ENCODE data around the gene ANAPC4.

ANAPC4 gene

GRCh38 chr4:25433966-25434827 lies 57.1 kb downstream of the ANAPC4 start:
- DNase-seq = no peak

- DNase-seq = no peak
Measured at GRCh38 chr4:25437926-25438325, 60.9 kb downstream of the ANAPC4 start.

GRCh38 chr4:25439918-25440477 lies 62.9 kb downstream of the ANAPC4 start:
- peak; percentile 61 for DNase-seq

- DNase-seq = no peak
Measured at GRCh38 chr4:25440478-25441030, 63.5 kb downstream of the ANAPC4 start.

- peak; percentile 41 for DNase-seq
Measured at GRCh38 chr4:25441519-25442117, 64.6 kb downstream of the ANAPC4 start.

- DNase-seq = no peak
Measured at GRCh38 chr4:25442863-25443307, 65.8 kb downstream of the ANAPC4 start.

DNA sequence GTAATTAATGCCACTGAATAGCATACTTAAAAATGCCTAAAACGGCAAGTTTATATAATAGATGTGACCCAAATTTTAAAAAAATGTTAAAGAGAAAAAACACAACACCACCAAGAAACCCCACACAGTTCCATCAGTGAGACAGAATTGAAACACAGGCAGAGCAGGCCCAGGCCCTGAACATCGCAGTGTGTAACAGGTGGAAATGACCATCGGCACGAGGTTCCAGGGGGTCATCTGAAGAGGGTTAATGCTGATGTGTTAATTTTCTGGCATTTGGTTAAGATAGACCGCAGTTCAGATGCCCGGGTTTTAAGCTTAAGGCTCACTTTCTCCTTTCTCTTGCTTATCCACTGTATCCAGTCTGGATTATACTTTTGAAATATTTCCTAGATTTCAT lies 66.8 kb downstream of the ANAPC4 start:
- DNase-seq = no peak

DNA sequence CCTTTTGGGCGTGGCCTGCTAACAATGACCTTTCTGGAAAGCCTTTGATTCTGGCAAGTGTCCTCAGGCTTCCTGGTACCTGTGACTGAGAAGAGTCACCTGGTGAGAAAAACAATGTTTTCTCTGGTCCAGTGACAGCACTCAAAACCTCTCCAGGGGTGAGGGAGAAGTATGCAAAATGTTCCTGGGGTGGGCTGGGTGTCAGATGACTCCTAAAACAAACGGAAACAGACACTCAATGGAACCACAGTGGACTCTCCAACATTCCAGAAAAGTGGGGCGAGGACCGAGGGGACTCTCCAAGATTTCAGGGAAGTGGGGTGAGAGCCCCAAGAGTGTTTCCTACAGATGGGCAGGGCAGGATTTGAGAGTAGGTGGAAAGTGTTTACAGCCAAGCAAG lies 69.5 kb downstream of the ANAPC4 start:
- DNase-seq = no peak

GRCh38 chr4:25448379-25449109 lies 71.5 kb downstream of the ANAPC4 start:
- DNase-seq = peak; percentile 48

DNA sequence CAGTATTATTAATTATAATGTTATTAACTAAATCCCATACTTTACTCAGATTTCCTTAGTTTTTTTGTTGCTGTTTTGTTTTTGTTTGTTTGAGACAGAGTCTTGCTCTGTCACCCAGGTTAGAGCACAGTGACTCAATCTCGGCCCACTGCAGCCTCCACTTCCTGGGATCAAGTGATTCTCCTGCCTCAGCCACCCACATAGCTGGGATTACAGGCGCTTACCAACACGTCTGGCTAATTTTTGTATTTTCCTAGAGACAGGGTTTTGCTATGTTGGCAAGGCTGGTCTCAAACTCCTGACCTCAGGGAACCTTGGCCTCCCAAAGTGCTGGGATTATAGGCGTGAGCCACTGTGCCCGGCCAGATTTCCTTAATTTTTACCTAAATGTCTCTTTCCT lies 72.2 kb downstream of the ANAPC4 start:
- no peak for DNase-seq

GRCh38 chr4:25449688-25450087 lies 72.6 kb downstream of the ANAPC4 start:
- DNase-seq = no peak

- no peak for DNase-seq
Measured at GRCh38 chr4:25450491-25450901, 73.4 kb downstream of the ANAPC4 start.

DNA sequence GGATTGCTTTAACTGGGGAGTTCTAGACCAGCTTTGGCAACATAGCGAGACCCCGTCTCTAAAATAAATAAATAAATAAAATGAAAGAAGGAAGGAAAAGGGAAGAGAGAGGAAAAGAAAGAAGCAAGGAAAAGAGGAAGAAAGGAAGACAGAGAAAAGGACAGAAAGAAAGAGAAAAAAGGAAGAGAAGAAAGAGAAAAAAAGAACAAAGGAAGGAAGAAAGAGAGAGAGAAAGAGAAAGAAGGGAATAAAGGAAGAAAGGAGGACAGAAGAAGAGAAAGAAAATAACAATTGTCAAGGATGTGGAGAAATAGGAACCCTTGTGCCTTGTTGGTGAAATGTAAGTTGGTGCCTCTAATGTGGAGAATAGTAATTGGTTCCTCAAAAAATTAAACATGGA lies 74.6 kb downstream of the ANAPC4 start:
- no peak for DNase-seq

GRCh38 chr4:25452081-25452480 lies 75.0 kb downstream of the ANAPC4 start:
- no peak for DNase-seq

- DNase-seq = no peak
Measured at GRCh38 chr4:25454476-25454875, 77.4 kb downstream of the ANAPC4 start.

- peak; percentile 52 for DNase-seq
Measured at GRCh38 chr4:25457053-25457715, 80.1 kb downstream of the ANAPC4 start.

DNA sequence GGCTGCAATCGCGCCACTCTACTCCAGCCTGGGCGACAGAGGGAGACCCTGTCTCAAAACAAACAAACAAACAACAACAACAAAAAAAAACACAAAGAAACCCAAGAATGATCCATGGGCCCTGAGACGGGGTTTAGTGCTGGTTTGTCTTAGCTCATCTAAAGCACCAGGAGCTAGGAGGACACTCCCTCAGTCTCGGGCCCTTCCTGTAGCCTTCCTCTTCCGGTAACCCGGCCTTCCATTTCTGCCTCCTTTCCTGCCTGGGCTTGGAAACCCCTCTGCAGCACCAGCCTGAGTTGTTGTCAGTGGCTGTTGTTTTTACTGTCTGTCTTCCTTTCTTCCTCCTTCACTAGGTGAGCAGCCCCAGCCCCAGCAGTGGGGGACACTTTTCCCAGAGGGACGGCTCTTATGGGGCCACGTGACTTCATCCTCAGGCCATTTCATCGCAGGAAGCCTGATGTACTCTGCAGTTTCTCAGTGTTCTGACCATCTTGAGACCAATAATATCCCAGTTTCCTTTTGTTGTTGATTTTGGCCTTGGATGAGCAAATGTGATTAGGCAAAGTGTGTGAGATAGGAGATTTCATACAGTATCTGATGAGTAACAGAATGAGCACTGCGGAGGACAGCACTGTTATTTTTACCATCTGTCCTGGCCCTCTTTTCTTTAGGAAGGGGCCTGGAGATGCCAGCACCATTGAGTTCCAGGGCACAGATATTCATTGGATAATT lies 90.1 kb downstream of the ANAPC4 start:
- no peak for DNase-seq

- no peak for DNase-seq
Measured at GRCh38 chr4:25467843-25468242, 90.8 kb downstream of the ANAPC4 start.
